ENCODE measurements around the gene TANK. TPM values are rescaled to one million over a fixed set of nuclear protein-coding genes. Genes with fewer than 3 reads are reported as not detected.

TANK gene
- total and polyA plus RNA-seq, 2 of the 8 experiments (the other 6 are each of a cell fraction or from before 2014, with no cell fraction given), result 7.0 to 26.1 TPM

DNA sequence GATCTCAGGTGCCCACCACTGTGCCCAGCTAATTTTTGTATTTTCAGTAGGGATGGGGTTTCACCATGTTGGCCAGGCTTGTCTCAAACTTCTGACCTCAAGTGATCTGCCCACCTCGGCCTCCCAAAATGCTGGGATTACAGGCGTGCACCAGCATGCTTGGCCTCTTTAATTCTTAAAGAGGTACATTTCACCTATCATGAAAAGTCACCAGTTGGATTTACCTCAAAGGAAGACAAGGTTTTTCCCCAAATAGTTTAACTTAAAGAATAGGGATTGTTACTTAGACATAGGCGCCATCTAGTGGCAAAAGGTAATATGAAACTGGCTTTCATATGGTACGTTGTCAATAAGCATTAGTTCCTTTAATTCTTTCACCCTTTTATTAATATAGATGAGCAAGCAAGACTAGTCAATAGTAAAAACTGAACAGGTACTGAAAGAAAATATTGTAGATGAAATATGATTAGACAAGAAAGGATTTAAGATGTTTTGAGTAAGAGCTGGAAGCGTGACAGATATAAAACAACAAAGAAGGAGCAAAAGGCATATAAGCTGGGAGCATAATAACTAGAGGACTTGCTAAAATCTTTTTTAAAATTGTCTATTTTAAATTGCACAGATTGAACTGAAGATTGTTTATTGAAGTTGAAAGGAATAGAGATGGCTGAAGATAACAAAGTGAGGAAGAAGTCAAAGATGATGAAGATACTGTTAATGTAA, 113.0 kb downstream of the TANK start:
- Histone ChIP-seq H3K4ac (replicated peaks; ENCODE audit: insufficient read length, low read depth, low read length) (no peak overlapping the region), H4K8ac (ENCODE audit: extremely low read depth, insufficient read depth, low read length) (no peak overlapping the region), H3K56ac (replicated peaks; ENCODE audit: insufficient read length, low read depth, low read length) (no peak overlapping the region), H4K20me1 (replicated peaks in 1 of 2; ENCODE audit: control insufficient read depth in 1 of 2, insufficient read depth in 2 of 2, low read length in 2 of 2) (no peaks in the 10 kb centered on the region), H3K4me2 (ENCODE audit: insufficient read depth in 1 of 2, low read depth in 2 of 2, low read length in 2 of 2) (no peak overlapping the region), H3K23ac (ENCODE audit: insufficient read length) (no peak overlapping the region), H2BK20ac (ENCODE audit: low read length) (no peak overlapping the region), H3K14ac (ENCODE audit: insufficient read length) (no peak overlapping the region), H3K79me1 (ENCODE audit: low read depth, low read length) (no peaks in the 10 kb centered on the region), H2BK15ac (ENCODE audit: low read length) (no peak overlapping the region), H3K23me2 (ENCODE audit: low read depth, low read length) (no peaks in the 10 kb centered on the region), H2BK5ac (ENCODE audit: low read depth, low read length) (no peak overlapping the region), H4K5ac (ENCODE audit: insufficient read length, low read depth, low read length) (no peak overlapping the region), H3K4me1 (replicated peaks in 1 of 4; ENCODE audit: control insufficient read depth in 3 of 4, insufficient read depth in 4 of 4, low read length in 3 of 4) (no peaks in the 10 kb centered on the region), H3K27ac (ENCODE audit: low read depth, low read length) (no peak overlapping the region), H3K18ac (ENCODE audit: extremely low read depth, low read length) (no peak overlapping the region), H3K36me3 (ENCODE audit: control insufficient read depth in 2 of 4, insufficient read depth in 4 of 4, low read length in 3 of 4) (no peaks in the 10 kb centered on the region), H2BK120ac (replicated peaks; ENCODE audit: low read depth, low read length) (no peak overlapping the region), H3K4me3 (ENCODE audit: extremely low read depth in 1 of 4, insufficient read depth in 2 of 4, low read depth in 3 of 4, low read length in 4 of 4) (no peak overlapping the region), H2AK5ac (ENCODE audit: low read depth, low read length) (no peak overlapping the region), H3K9me3 (ENCODE audit: insufficient read depth in 2 of 2, low read depth in 1 of 2, low read length in 1 of 2) (peaks cover 4 to 13% of the 10 kb centered on the region in 2 experiments; a peak in 3 of 4 replicates), H2AFZ (ENCODE audit: low read length) (no peak overlapping the region), H4K91ac (replicated peaks; ENCODE audit: insufficient read length, low read length) (no peak overlapping the region), H2BK12ac (ENCODE audit: low read depth, low read length) (no peak overlapping the region), H3K79me2 (ENCODE audit: control insufficient read depth in 1 of 2, insufficient read depth in 2 of 2, low read length in 2 of 2) (no peaks in the 10 kb centered on the region), H3K27me3 (replicated peaks in 1 of 4; ENCODE audit: control insufficient read depth in 3 of 4, extremely low read depth in 1 of 4, insufficient read depth in 3 of 4, low read length in 3 of 4) (no peaks in the 10 kb centered on the region), H3K9ac (replicated peaks in 1 of 4; ENCODE audit: extremely low read depth in 1 of 4, low read depth in 3 of 4, low read length in 3 of 4) (no peak overlapping the region)
- peak; percentile 77 for FAIRE-seq
- ChIA-PET POLR2A (ENCODE audit: partially characterized antibody) (no interaction called here), CTCF (ENCODE audit: partially characterized antibody) (interaction anchor here (0.6 to 4.4 kb wide), 13 partner anchors 9 to 204 kb away, joined by 3 to 25 read pairs (median 3); no protein-coding TSS in a partner anchor)
- 42% methylated on average over 5 of the region's 5 CpGs; no CpG with 5 or more reads in 1 of the 2 experiments for WGBS, 2 experiments (ENCODE audit: extremely low coverage in 1 of 2, insufficient coverage in 1 of 2, insufficient read length in 1 of 2, insufficient replicate concordance in 2 of 2, low coverage in 1 of 2, low lambda C conversion rate in 2 of 2, missing lambda C conversion rate in 1 of 2)
- DNase-seq (ENCODE audit: low read depth in 1 of 2, low spot score in 2 of 2), result no peak
- TF ChIP-seq, protein P1, sequence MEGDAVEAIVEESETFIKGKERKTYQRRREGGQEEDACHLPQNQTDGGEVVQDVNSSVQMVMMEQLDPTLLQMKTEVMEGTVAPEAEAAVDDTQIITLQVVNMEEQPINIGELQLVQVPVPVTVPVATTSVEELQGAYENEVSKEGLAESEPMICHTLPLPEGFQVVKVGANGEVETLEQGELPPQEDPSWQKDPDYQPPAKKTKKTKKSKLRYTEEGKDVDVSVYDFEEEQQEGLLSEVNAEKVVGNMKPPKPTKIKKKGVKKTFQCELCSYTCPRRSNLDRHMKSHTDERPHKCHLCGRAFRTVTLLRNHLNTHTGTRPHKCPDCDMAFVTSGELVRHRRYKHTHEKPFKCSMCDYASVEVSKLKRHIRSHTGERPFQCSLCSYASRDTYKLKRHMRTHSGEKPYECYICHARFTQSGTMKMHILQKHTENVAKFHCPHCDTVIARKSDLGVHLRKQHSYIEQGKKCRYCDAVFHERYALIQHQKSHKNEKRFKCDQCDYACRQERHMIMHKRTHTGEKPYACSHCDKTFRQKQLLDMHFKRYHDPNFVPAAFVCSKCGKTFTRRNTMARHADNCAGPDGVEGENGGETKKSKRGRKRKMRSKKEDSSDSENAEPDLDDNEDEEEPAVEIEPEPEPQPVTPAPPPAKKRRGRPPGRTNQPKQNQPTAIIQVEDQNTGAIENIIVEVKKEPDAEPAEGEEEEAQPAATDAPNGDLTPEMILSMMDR (IDR thresholded peaks at IDR 0.05; ENCODE audit: control extremely low read depth in 1 of 3, insufficient read depth in 1 of 3, low read depth in 1 of 3, low read length in 3 of 3), result peak in 2 of 3 experiments; percentile 45 to 63; a peak in 2 of 4 replicates
- no peak for TF ChIP-seq CTBP2 (IDR thresholded peaks at IDR 0.05; ENCODE audit: borderline replicate concordance, insufficient read depth, insufficient read length, low read length)
- peak; percentile 68 to 80 for TF ChIP-seq RAD21 (IDR thresholded peaks at IDR 0.05 in 1 of 2, conservative IDR thresholded peaks at IDR 0.05 in 1 of 2; ENCODE audit: low read depth in 2 of 2, low read length in 2 of 2)
- no peak for TF ChIP-seq BACH1 (IDR thresholded peaks at IDR 0.05; ENCODE audit: low read length)
- no peak for TF ChIP-seq POU5F1 (IDR thresholded peaks at IDR 0.05; ENCODE audit: low read depth, low read length)
- TF ChIP-seq SAP30 (IDR thresholded peaks at IDR 0.05; ENCODE audit: insufficient read depth, insufficient replicate concordance, low read length), result no peak

All from H1 (cell line).